ENCODE data around the gene PREX1. TPM values are rescaled to one million over a fixed set of nuclear protein-coding genes. Genes with fewer than 3 reads are reported as not detected.

PREX1 gene
- total and polyA plus RNA-seq, 2 of the 4 experiments (the other 2 are of a cell fraction), result 0.67 to 0.72 TPM

DNA sequence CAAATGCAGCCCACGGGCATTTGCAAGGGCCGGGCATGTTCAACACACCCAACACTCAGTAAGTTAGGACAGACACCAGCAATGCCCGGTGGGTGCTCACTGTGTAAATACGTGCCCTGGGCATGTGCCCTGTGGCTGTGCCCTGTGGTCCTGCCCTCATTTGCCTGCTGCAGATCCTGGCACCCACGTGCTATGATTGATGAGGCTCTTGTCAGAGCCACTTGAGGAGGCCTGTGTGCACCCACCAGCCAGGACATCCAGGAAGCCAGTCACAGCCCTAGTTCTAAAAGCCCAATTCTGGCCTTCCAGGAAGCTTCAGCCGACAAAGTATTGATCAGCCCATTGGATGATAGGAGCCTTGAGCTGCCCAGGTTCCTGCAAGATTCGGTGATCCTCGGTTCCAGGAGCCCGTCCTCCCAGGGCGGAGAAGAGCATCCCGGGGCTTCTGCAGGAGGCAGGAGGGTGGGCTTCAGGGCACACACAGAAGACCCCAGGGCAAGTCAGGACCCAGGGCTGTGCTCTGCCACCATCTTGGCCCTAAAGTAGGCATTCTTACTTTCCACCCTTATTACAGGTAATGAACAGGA, 223.9 kb downstream of the PREX1 start:
- Histone ChIP-seq H4K5ac (ENCODE audit: low read depth, low read length) (no peak overlapping the region), H2AK5ac (ENCODE audit: low read depth, low read length) (no peak overlapping the region), H2AK9ac (replicated peaks; ENCODE audit: low read depth, low read length, poor library complexity) (no peak overlapping the region), H3K27me3 (ENCODE audit: control insufficient read depth, insufficient read depth, low read length) (peaks cover 25% of the 10 kb centered on the region; the same call in 1 of the 2 replicates), H2BK20ac (ENCODE audit: low read depth, low read length) (no peak overlapping the region), H3K56ac (ENCODE audit: extremely low read depth, insufficient read depth, low read length) (no peak overlapping the region), H3K14ac (replicated peaks; ENCODE audit: low read depth, low read length) (no peak overlapping the region), H3K9me3 (ENCODE audit: control insufficient read depth, insufficient read depth, low read length) (no peaks in the 10 kb centered on the region), H2BK15ac (ENCODE audit: low read depth, low read length) (no peak overlapping the region), H3K4me2 (ENCODE audit: low read depth, low read length) (no peak overlapping the region), H3K9ac (ENCODE audit: low read depth, low read length) (no peak overlapping the region), H3K9me1 (ENCODE audit: insufficient read depth, low read length) (no peaks in the 10 kb centered on the region), H2BK120ac (ENCODE audit: low read depth, low read length) (no peak overlapping the region), H3K4ac (ENCODE audit: low read depth, low read length) (no peak overlapping the region), H3K36me3 (ENCODE audit: control insufficient read depth, insufficient read depth, low read length) (no peaks in the 10 kb centered on the region), H4K8ac (ENCODE audit: low read depth in 2 of 2, low read length in 2 of 2) (no peak overlapping the region), H4K91ac (ENCODE audit: insufficient read depth, low read depth, low read length) (no peak overlapping the region), H2AFZ (replicated peaks; ENCODE audit: low read length, poor library complexity) (no peak overlapping the region), H3K4me1 (ENCODE audit: control insufficient read depth, insufficient read depth, low read length) (no peaks in the 10 kb centered on the region), H3K18ac (ENCODE audit: low read depth, low read length) (no peak overlapping the region), H4K20me1 (ENCODE audit: insufficient read depth, low read length) (no peaks in the 10 kb centered on the region), H3K4me3 (ENCODE audit: insufficient read depth, low read depth, low read length) (no peak overlapping the region), H3K23ac (ENCODE audit: low read depth, low read length) (no peak overlapping the region), H3K27ac (ENCODE audit: insufficient read depth, low read length) (no peak overlapping the region), H3K79me1 (ENCODE audit: low read depth in 1 of 2, low read length in 2 of 2) (no peaks in the 10 kb centered on the region), H2BK5ac (ENCODE audit: low read depth, low read length, poor library complexity, severe bottlenecking) (no peak overlapping the region)
- 61% methylated on average over 9 of the region's 11 CpGs; no CpG with 5 or more reads in 1 of the 2 experiments for WGBS, 2 experiments (ENCODE audit: extremely low coverage in 2 of 2, insufficient read length in 1 of 2)
- ChIA-PET CTCF (no interaction called here), POLR2A (ENCODE audit: unreplicated experiment) (no interaction called here)
- dilution Hi-C loops (cut with HindIII; ENCODE audit: low sequenced_read_pairs, unreplicated experiment) (no loop called here), in situ Hi-C loops (cut with MboI; ENCODE audit: low sequenced_read_pairs) (no loop called here), intact Hi-C loops (cut with micrococcal nuclease) (no loop called here)
- DNase-seq (no peak), ATAC-seq (ENCODE audit: low read depth) (no peak)
- TF ChIP-seq MXI1 (IDR thresholded peaks at IDR 0.05; ENCODE audit: borderline replicate concordance, low read depth, low read length), result no peak
- no peak for TF ChIP-seq RAD21 (IDR thresholded peaks at IDR 0.05; ENCODE audit: low read length)
- no peak for TF ChIP-seq NFE2L2 (IDR thresholded peaks at IDR 0.05; ENCODE audit: low read depth, low read length)
- TF ChIP-seq POLR2A (IDR thresholded peaks at IDR 0.05; ENCODE audit: low read depth, low read length), result no peak
- TF ChIP-seq, protein P1, sequence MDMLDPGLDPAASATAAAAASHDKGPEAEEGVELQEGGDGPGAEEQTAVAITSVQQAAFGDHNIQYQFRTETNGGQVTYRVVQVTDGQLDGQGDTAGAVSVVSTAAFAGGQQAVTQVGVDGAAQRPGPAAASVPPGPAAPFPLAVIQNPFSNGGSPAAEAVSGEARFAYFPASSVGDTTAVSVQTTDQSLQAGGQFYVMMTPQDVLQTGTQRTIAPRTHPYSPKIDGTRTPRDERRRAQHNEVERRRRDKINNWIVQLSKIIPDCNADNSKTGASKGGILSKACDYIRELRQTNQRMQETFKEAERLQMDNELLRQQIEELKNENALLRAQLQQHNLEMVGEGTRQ (IDR thresholded peaks at IDR 0.05; ENCODE audit: low read depth, low read length), result no peak
- no peak for TF ChIP-seq RCOR1 (IDR thresholded peaks at IDR 0.05; ENCODE audit: insufficient replicate concordance, low read length)
- no peak for TF ChIP-seq RFX5 (IDR thresholded peaks at IDR 0.05; ENCODE audit: low read depth, low read length)
- no TSS peak for BruUV-seq (replicated peaks)
